GM18505 (cell line): ENCODE results near the gene FAM25C.
"Not testable (repeated sequence)": the region's sequence is repeated elsewhere in the genome, so short reads cannot be mapped to it uniquely, and the experiment has no call there.

Experiments
- ATAC-seq: cut with Tn5 transposase; IDR thresholded peaks from one replicate; pipeline ENCODE4 v1.9.1; 2021; ENCODE audit not compliant: unreplicated experiment

Gene FAM25C

DNA sequence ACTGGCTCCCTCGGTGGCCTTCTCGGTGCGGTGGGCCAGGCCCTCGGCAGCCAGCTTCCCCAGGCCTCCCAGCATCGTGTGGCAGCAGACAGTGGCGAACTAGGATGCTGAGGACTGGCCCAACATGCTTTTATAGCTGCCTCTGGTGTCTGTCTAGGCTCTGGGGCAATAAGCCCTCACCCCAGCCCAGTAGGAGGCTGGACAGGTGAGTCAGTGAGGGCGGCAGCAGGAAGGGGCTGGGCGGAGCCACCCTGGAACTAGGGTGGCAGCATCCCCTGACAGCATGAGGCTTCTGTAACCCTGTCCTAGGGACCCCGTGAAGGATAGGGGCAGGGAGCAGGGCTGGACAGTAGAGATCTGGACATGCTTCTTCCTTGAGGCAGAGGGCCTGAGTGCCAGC is at the start of gene FAM25C:
FAM25C (minus strand) TSS at position 101 of the 400 bp plus-strand sequence; CDS start at position 75, 26 bp downstream.
- not testable (repeated sequence) for ATAC-seq

GRCh38 chr10:48044557-48044956 is 45.0 kb upstream of the FAM25C start:
- not testable (repeated sequence) for ATAC-seq

GRCh38 chr10:48031390-48031789 is 31.8 kb upstream of the FAM25C start:
- ATAC-seq, result not testable (repeated sequence)

GRCh38 chr10:48002306-48002705 is 2.7 kb upstream of the FAM25C start:
- not testable (repeated sequence) for ATAC-seq

DNA sequence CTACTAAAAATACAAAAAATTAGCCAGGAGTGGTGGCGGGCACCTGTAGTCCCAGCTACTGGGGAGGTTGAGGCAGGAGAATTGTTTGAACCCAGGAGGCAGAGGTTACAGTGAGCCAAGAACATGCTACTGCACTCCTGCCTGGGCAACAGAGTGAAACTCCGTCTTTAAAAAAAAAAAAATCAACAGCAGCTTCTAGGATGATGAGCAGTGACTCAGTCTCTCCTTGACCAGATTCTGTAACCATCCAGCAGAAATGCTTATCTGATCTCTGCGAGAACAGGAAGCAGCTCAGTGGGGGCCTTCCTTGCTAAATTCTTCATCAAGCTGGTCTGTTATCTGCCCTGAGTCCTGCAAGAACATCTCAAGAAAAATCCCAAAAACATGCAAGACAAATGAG is 5.5 kb downstream of the FAM25C start:
- not testable (repeated sequence) for ATAC-seq

DNA sequence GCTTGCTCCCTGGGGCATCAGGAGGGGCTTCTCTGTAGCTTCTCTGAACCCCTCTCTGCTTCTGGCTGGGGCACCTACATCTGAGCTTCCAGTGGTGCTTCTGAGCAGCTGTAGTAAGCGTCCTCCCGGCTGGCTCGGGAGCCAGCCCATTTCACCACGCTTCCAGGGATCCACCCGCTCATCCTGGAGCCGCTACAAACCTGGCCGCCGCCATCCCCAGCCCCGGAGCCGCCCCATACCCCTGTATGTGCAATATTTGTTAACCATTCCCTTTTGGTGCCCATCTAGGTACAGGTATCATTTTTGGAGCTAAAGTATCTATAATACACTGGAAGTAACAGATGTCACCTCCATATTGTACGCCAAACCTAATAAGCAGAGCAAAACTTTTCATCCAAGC is 7.0 kb downstream of the FAM25C start:
- ATAC-seq, result not testable (repeated sequence)

DNA sequence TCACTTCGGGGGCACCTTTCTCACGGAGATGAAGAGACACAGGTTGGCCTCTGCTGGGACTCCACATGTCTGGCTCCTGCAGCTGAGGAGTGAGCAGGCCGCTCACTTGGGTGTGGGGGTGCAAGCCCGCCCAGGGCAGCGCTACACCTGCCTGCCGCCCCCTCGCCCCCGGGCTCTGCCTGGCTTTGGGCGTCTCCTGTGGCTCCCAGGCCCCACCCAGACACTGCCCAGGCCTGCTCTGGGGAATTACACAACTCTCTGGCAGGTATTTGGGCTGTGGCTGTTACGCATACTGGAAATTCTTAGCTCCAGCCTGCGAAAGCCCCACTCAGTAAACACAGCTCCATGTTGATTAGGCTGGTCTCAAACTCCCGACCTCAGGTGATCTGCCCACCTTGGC is 7.9 kb downstream of the FAM25C start:
- not testable (repeated sequence) for ATAC-seq

DNA sequence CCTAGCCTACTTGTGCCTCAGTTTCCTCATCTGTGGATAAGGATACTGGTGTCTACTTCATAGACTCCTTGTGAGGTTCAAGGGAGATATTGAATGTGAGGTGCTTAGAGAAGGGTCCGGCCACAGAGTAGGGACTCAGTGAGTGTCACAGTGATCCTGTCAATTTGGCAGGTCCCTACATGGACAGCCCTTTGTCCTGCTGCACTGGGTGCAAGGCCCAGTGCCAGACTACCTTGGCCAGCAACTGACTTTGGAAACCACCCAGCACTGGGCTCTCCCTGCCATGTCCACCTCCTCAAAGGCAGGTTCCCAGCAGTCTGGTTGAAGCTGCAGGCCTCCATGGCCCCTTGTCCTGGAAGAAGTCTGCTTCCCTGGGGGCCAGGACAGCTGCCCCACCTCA is 9.5 kb downstream of the FAM25C start:
- not testable (repeated sequence) for ATAC-seq

- not testable (repeated sequence) for ATAC-seq
Observed at GRCh38 chr10:47989542-47989950, 10.0 kb downstream of the FAM25C start.

DNA sequence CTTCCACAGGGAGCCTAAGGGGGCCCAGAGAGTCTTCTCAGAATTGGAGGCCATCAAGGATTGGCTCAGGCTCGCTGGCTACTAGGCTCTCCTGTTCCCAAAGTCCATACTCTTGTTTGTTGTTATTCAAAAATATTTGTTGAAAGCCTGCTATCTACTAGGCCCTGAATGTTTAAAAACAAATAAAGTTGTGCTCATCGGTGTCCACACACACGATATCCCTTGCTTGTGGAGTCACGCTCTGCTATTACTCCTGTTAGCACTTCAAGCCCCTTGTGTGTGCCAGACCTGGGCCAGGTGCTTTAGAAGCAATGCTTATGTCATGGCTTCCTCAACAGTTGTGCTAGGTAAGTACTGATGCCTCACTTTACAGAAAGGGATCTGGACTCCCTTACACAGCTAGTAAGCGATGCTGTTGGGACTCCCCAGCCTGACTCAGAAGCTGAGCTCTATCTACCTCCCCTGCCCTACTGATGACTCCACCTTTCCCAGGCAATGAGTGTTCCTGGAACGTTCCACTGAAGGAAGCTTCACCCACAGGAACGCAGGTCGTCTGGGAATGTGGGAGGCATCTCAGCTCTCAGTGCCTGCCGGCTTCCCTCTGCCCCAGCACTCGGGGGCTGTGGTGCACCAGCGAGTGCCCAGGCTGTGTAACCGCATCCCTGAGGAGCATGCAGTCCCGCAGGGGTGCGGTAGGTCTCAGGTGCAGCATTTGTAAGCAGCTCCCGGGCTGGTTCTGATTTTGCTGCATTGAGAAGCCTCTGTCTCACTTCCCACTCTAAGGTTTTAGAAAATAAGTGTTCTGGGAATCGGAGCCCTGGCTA is 10.7 kb downstream of the FAM25C start:
- not testable (repeated sequence) for ATAC-seq

DNA sequence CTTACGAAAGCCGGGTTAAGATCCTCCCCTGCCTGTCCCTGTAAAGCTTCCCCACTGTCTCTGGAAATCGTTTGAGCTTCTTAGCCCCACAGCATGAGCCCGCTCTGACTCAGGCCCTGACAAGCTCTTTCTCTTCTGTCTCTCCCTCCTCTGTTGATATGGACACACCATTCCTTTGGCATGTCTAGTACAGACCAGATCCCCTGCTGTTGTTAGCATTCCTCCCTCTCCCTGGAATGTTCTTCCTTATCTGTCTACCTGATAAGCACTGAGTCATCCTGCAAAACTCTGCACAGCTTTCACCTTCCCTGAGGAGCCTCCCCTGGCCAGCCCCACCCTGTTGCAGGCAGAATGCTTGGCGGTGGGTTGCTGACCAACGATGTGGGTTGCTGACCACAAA is 11.6 kb downstream of the FAM25C start:
- ATAC-seq, result not testable (repeated sequence)

- not testable (repeated sequence) for ATAC-seq
Observed at GRCh38 chr10:47986413-47987230, 13.0 kb downstream of the FAM25C start.

DNA sequence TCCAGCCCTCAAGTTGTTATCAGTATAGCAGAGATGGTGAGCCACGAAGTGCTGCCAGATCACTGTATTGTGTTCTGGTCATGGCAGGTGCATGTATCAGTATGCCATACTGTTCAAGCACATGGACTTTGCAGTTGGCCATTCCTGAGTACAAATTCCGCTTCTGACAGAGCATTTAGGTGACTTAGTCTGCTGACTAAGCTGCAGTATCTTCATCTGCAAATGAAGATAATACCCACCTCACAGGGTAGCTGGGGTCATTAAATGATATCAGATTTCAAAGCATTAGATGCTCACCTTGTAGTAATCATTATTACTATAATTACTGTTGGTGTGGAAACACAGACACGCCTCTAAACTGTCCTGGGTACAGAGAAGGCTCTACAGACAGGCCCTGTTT is 24.2 kb downstream of the FAM25C start:
- ATAC-seq, result not testable (repeated sequence)

DNA sequence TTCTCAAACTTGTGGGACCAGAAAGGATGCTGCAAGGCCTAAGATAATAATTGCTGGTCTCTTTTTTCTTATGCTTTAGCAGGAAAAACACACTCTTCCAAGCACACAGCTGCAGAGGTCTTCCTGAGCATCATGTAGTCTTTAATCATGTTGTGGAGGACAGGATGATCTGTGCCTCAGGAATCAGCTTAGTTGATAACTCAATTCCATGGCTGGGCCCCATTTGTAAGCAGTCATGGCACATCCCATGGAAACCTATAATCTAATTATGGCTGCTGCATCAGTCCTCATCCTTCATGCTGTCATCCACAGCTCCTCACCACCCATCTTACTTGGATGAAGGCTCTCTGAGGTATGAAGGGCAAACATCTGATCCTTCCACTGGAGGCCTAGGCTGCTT is 26.5 kb downstream of the FAM25C start:
- ATAC-seq, result not testable (repeated sequence)

- not testable (repeated sequence) for ATAC-seq
Observed at GRCh38 chr10:47972077-47972476, 27.5 kb downstream of the FAM25C start.

GRCh38 chr10:47971598-47971997 is 28.0 kb downstream of the FAM25C start:
- not testable (repeated sequence) for ATAC-seq

- ATAC-seq, result not testable (repeated sequence)
Observed at GRCh38 chr10:47970047-47970446, 29.5 kb downstream of the FAM25C start.

- not testable (repeated sequence) for ATAC-seq
Observed at GRCh38 chr10:47968988-47969387, 30.6 kb downstream of the FAM25C start.

GRCh38 chr10:47964280-47965063 is 35.1 kb downstream of the FAM25C start:
- ATAC-seq, result not testable (repeated sequence)

GRCh38 chr10:47962785-47963184 is 36.8 kb downstream of the FAM25C start:
- ATAC-seq, result not testable (repeated sequence)

GRCh38 chr10:47960699-47961098 is 38.9 kb downstream of the FAM25C start:
- not testable (repeated sequence) for ATAC-seq
